HepG2 (cell line): ENCODE data around the gene TRAPPC10. TPM values are rescaled to one million over a fixed set of nuclear protein-coding genes. Genes with fewer than 3 reads are reported as not detected.

Experiments
- ATAC-seq: fragments of 200-7000 bp; cut with Tn5 transposase; 3 replicates; pipeline ENCODE4 v1.9.1; 2020; ENCODE audit warnings: mild to moderate bottlenecking, moderate library complexity
- BruUV-seq: library from RNA; stranded (reverse); fragments of 400-500 nt; replicated peaks from 2 replicates; lab custom pipeline; 2021; lab: Mats Ljungman, UMichigan
- CTCF ChIA-PET: fragments of 300-600 bp; formaldehyde crosslinking; extraction: SDS; loops from one replicate; lab custom pipeline; 2021; ENCODE audit warnings: low total read pairs, inconsistent platforms, low intra/inter-chr PET ratio; lab: Yijun Ruan, JAX
- POLR2A ChIA-PET: fragments of 350-600 bp; sonication (Branson Sonifier 250); formaldehyde crosslinking; loops from one replicate; lab custom pipeline; 2020; ENCODE audit warnings: antibody characterized with exemption, inconsistent platforms; lab: Yijun Ruan, JAX
- DNase-seq: peaks from one replicate; pipeline ENCODE4 v3.0.0-alpha.2; 2015; ENCODE audit warnings: low spot score
- FAIRE-seq: peaks from 3 replicates; lab custom pipeline; 2011; peaks lifted over from hg19 to GRCh38; lab: Jason Lieb, UNC
- H2AFZ ChIP-seq: one replicate; pipeline ENCODE4 v1.6.1; 2011; ENCODE audit warnings: low read length, inconsistent platforms
- H3K27ac ChIP-seq: fragments of 300-600 bp; 3 replicates; pipeline ENCODE4 v1.8.0; 2011; ENCODE audit warnings: mixed run types, mild to moderate bottlenecking, mixed read lengths, low read length, inconsistent platforms; ENCODE audit not compliant: insufficient read depth; ENCODE audit errors: extremely low read length
- H3K27me3 ChIP-seq, 2 experiments: fragments of 200-600 bp in 1 of 2; 2 replicates in 1 of 2; 3 replicates in 1 of 2; pipeline versions ENCODE4 v1.6.0 to v1.8.0; 2011; ENCODE audit warnings: low read length in 2 of 2, mild to moderate bottlenecking in 2 of 2, moderate library complexity in 2 of 2, inconsistent platforms in 1 of 2; ENCODE audit not compliant: insufficient read depth in 2 of 2, control insufficient read depth in 1 of 2
- H3K36me3 ChIP-seq, 2 experiments: fragments of 200-600 bp in 1 of 2; replicated peaks in 1 of 2; 2 replicates in 1 of 2; 3 replicates in 1 of 2; pipeline versions ENCODE4 v1.5.1 to v1.8.0; 2011; ENCODE audit warnings: low read length in 2 of 2, inconsistent platforms in 1 of 2; ENCODE audit not compliant: insufficient read depth in 2 of 2, control insufficient read depth in 1 of 2
- H3K4me1 ChIP-seq: 2 replicates; pipeline ENCODE4 v1.5.1; 2012; ENCODE audit warnings: low read length, inconsistent platforms; ENCODE audit not compliant: insufficient read depth
- H3K4me2 ChIP-seq: 2 replicates; pipeline ENCODE4 v1.6.0; 2011; ENCODE audit warnings: low read depth, low read length, inconsistent platforms
- H3K4me3 ChIP-seq, 3 experiments: fragments of 200-600 bp in 1 of 3; sonication (generic), shearing (Covaris generic) in 1 of 3; replicated peaks in 1 of 3; 2 replicates each; pipeline ENCODE4 v1.5.1; 2011 to 2016; ENCODE audit warnings: low read length in 3 of 3, inconsistent platforms in 2 of 3, low read depth in 2 of 3, mild to moderate bottlenecking in 2 of 3, control low read depth in 1 of 3, mixed read lengths in 1 of 3; ENCODE audit not compliant: insufficient read depth in 1 of 3
- H3K79me2 ChIP-seq: one replicate; pipeline ENCODE4 v1.6.1; 2011; ENCODE audit warnings: low read length, inconsistent platforms; ENCODE audit not compliant: insufficient read depth
- H3K9ac ChIP-seq: 2 replicates; pipeline ENCODE4 v1.6.0; 2011; ENCODE audit warnings: mild to moderate bottlenecking, low read depth, low read length, inconsistent platforms; ENCODE audit not compliant: insufficient read depth
- H3K9me3 ChIP-seq: 2 replicates; pipeline ENCODE4 v1.5.1; 2012; ENCODE audit warnings: mild to moderate bottlenecking, low read length
- H4K20me1 ChIP-seq: 2 replicates; pipeline ENCODE4 v1.6.0; 2011; ENCODE audit warnings: inconsistent platforms, mild to moderate bottlenecking, low read length, moderate library complexity; ENCODE audit not compliant: insufficient read depth
- CC2D1A ChIP-seq: sonication (generic); formaldehyde crosslinking; IDR thresholded peaks from 2 replicates; pipeline ENCODE4 v1.8.1; 2023; ENCODE audit warnings: mild to moderate bottlenecking, missing genetic modification reagents
- CCDC6 ChIP-seq: sonication (generic); formaldehyde crosslinking; IDR thresholded peaks from 2 replicates; pipeline ENCODE4 v1.8.1; 2022; ENCODE audit warnings: mild to moderate bottlenecking, missing genetic modification reagents, moderate library complexity
- FOXA1 ChIP-seq, 2 experiments: fragments of 450-650 bp in 1 of 2; sonication (generic) in 1 of 2; formaldehyde crosslinking in 1 of 2; IDR thresholded peaks; 2 replicates each; pipeline versions ENCODE4 v1.4.0 to v1.6.1; 2016 to 2020; ENCODE audit warnings: missing genetic modification reagents in 1 of 2
- FOXA3 ChIP-seq: IDR thresholded peaks from 2 replicates; pipeline ENCODE4 v1.6.1; 2016; ENCODE audit warnings: missing genetic modification reagents, missing compliant biosample characterization
- FOXP1 ChIP-seq, 2 experiments: fragments of 450-650 bp in 1 of 2; IDR thresholded peaks; 2 replicates each; pipeline ENCODE4 v1.6.1; 2017 to 2018; ENCODE audit warnings: antibody characterized with exemption in 1 of 2
- IRF9 ChIP-seq: sonication (generic); formaldehyde crosslinking; IDR thresholded peaks from 2 replicates; pipeline ENCODE4 v1.8.0; 2022; ENCODE audit warnings: missing genetic modification reagents, mild to moderate bottlenecking, borderline replicate concordance
- KLF6 ChIP-seq: IDR thresholded peaks from 2 replicates; pipeline ENCODE4 v1.8.0; 2016; ENCODE audit warnings: missing biosample characterization, missing genetic modification reagents
- MAZ ChIP-seq, 2 experiments: sonication (generic) in 1 of 2; formaldehyde crosslinking in 1 of 2; IDR thresholded peaks; 2 replicates each; pipeline versions ENCODE4 v1.5.0 to v1.6.1; 2012 to 2020; ENCODE audit warnings: low read depth in 2 of 2, mild to moderate bottlenecking in 2 of 2, borderline replicate concordance in 1 of 2, improper control_type of control experiment in 1 of 2, low read length in 1 of 2, missing genetic modification reagents in 1 of 2, moderate library complexity in 1 of 2
- NRL ChIP-seq: sonication (generic); formaldehyde crosslinking; IDR thresholded peaks from 2 replicates; pipeline ENCODE4 v1.5.0; 2020; ENCODE audit warnings: missing genetic modification reagents, mild to moderate bottlenecking, moderate library complexity, borderline replicate concordance
- ZBTB33 ChIP-seq: sonication (generic); formaldehyde crosslinking; IDR thresholded peaks from 2 replicates; pipeline ENCODE4 v1.4.0; 2020; ENCODE audit warnings: missing genetic modification reagents
- ZNF121 ChIP-seq: sonication (generic); formaldehyde crosslinking; IDR thresholded peaks from 2 replicates; pipeline ENCODE4 v1.5.0; 2020; ENCODE audit warnings: mild to moderate bottlenecking, missing genetic modification reagents
- ZNF333 ChIP-seq: sonication (generic); formaldehyde crosslinking; IDR thresholded peaks from 2 replicates; pipeline ENCODE4 v1.4.0; 2020; ENCODE audit warnings: mild to moderate bottlenecking, missing genetic modification reagents, borderline replicate concordance
- ZNF354B ChIP-seq: sonication (generic); formaldehyde crosslinking; IDR thresholded peaks from 2 replicates; pipeline ENCODE4 v1.8.0; 2022; ENCODE audit warnings: mild to moderate bottlenecking, missing genetic modification reagents
- ZNF557 ChIP-seq: sonication (generic); formaldehyde crosslinking; IDR thresholded peaks from 2 replicates; pipeline ENCODE4 v1.4.0; 2020; ENCODE audit warnings: missing genetic modification reagents
- ZNF687 ChIP-seq: sonication (generic); formaldehyde crosslinking; IDR thresholded peaks from 2 replicates; pipeline ENCODE4 v1.5.1; 2020; ENCODE audit warnings: mild to moderate bottlenecking, missing genetic modification reagents, moderate library complexity
- ZSCAN12 ChIP-seq: sonication (generic); formaldehyde crosslinking; IDR thresholded peaks from 2 replicates; pipeline ENCODE4 v1.9.0; 2021; ENCODE audit warnings: mild to moderate bottlenecking, missing genetic modification reagents
- WGBS: methylation state at CpG from one replicate; pipeline ENCODE4 v1.1.6; 2017; ENCODE audit warnings: low lambda C conversion rate; 5-methylcytosine and 5-hydroxymethylcytosine counted together
- in situ Hi-C: cut with HindIII; loops from 2 replicates; pipeline ENCODE4 v1.10.0; 2017; ENCODE audit warnings: low pct_unique_long_range_greater_than_20kb; ENCODE audit not compliant: extremely low pct_ligation_motif_present
- intact Hi-C: fragments of 100-400 bp; cut with micrococcal nuclease; formaldehyde crosslinking; loops from one replicate; pipeline ENCODE4 v1.10.0; 2022; ENCODE audit not compliant: unreplicated experiment
- polyA plus RNA-seq, 8 experiments: library from polyadenylated mRNA; depleted of rRNA in 3 of 8; stranded (reverse) in 7 of 8; unstranded in 1 of 8; fragments of >200 nt; fragmentation: Illumina TruSeq in 4 of 8; extraction: Trizol in 4 of 8; gene quantifications; 2 replicates each; pipeline versions ENCODE4 v1.2.1 to v1.2.3, GENCODE V29; 2011 to 2016; ENCODE audit warnings: low read depth in 4 of 8, missing spikeins in 1 of 8, mixed read lengths in 1 of 8; ENCODE audit not compliant: insufficient read depth in 1 of 8
- total RNA-seq, 5 experiments: library from RNA; depleted of rRNA; stranded (reverse); fragments of >200 nt; fragmentation: Illumina TruSeq; extraction: Trizol; gene quantifications; 2 replicates each; pipeline ENCODE4 v1.2.3, GENCODE V29; 2016; ENCODE audit warnings: low read depth in 1 of 5

TRAPPC10 gene
- total and polyA plus RNA-seq, 2 of the 13 experiments (the other 11 are each of a cell fraction or from before 2014, with no cell fraction given): 10.6 to 16.5 TPM

- TF ChIP-seq NRL (CRISPR knock-in tag): no peak
- no peak for TF ChIP-seq FOXA3 (CRISPR knock-in tag)
These were observed 26.0 kb downstream of the TRAPPC10 start (continued) for GRCh38 chr21:44038063-44038462.

GRCh38 chr21:44039828-44040227 is 27.7 kb downstream of the TRAPPC10 start:
- POLR2A ChIA-PET: no interaction called here
- 93% methylated on average over 5 of the region's 5 CpGs for WGBS
- H3K27ac ChIP-seq: no peak overlapping the region
- in situ Hi-C loops: no loop called here
- no peak overlapping the region for H3K4me2 ChIP-seq
- H3K27me3 ChIP-seq: no peaks in the 10 kb centered on the region
- H3K4me3 ChIP-seq: no peak overlapping the region
- H2AFZ ChIP-seq: no peak overlapping the region
- H3K79me2 ChIP-seq: no peaks in the 10 kb centered on the region
- H3K9me3 ChIP-seq: no peaks in the 10 kb centered on the region
- intact Hi-C loops: no loop called here
- H3K4me1 ChIP-seq: no peaks in the 10 kb centered on the region
- H4K20me1 ChIP-seq: no peaks in the 10 kb centered on the region; the same call in 1 of the 2 replicates
- peaks cover 16 to 37% of the 10 kb centered on the region in 2 experiments for H3K36me3 ChIP-seq
- no peak for FAIRE-seq
- no peak for DNase-seq
- ATAC-seq: no peak
- CTCF ChIA-PET: no interaction called here
- H3K9ac ChIP-seq: no peak overlapping the region
- BruUV-seq: no TSS peak
- TF ChIP-seq CCDC6 (CRISPR knock-in tag) (no peak), ZNF687 (CRISPR knock-in tag) (no peak), CC2D1A (CRISPR knock-in tag) (no peak), FOXP1 (IDR thresholded peaks at IDR 0.05) (no peak), FOXP1 (CRISPR knock-in tag; IDR thresholded peaks at IDR 0.05) (no peak), NRL (CRISPR knock-in tag) (no peak), ZNF333 (no peak), ZSCAN12 (CRISPR knock-in tag) (no peak), FOXA1 (IDR thresholded peaks at IDR 0.05) (no peak), FOXA1 (CRISPR knock-in tag; IDR thresholded peaks at IDR 0.05) (no peak), IRF9 (CRISPR knock-in tag) (no peak), ZBTB33 (no peak), ZNF354B (no peak), MAZ (IDR thresholded peaks at IDR 0.05; ENCODE audit: borderline replicate concordance, low read depth, low read length) (no peak), MAZ (CRISPR knock-in tag; IDR thresholded peaks at IDR 0.05; ENCODE audit: low read depth) (no peak), ZNF557 (CRISPR knock-in tag) (no peak), ZNF121 (CRISPR knock-in tag) (no peak), KLF6 (no peak)
